ENCODE data around the gene SYNJ1.

Gene SYNJ1

DNA sequence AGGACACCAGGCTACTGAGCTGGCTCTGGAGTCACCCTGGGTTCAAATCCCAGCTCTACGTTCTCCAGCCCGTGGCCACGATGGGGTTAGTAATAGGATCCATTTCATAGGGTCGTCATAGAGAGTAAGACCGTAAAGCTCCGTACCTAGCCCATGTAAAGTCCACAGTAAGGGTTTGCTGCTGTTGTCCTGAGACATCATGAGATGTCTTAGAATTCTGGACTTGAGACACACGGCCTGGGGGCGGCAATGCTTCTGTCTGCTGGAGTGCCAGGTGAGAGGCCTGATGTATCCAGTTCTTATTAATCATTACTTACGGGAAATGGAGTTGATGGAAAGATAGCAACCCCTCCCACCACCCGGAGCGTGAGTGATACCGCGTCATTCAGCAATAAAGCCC lies 146.1 kb downstream of the SYNJ1 start:
- no peak for DNase-seq (ENCODE audit: low read depth in 2 of 2)

DNA sequence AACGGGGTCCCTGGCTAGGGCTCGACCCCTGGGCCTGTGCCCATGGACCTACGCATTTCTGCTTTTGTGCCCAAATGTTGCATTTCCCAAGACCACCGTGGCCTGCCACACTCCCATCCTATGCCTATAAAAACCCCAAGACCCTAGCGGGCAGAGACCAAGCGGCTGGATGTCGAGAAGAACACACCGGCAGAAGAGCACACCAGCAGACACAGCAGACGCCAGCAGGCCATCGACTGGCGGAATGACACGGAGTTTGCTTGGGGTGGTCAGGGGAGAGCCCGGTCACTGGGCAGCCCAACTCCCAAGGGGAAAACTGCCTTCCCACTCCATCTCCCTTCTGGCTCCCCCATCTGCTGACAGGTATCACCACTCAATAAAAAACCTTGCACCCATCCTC lies 146.9 kb downstream of the SYNJ1 start:
- DNase-seq (ENCODE audit: low read depth in 2 of 2), result no peak

All from stimulated activated CD4-positive, alpha-beta T cell treated with anti-CD3 and anti-CD28 coated beads, Interleukin-1b, Interleukin-23, amount 100 ng/mL, for 1 hour (primary cell).